Sigmoid colon (tissue), 4 donors: ENCODE measurements around the gene SOX10.

Experiments used
- CTCF ChIP-seq, 4 experiments: fragments of 450-650 bp in 3 of 4; fragments of 200-600 bp in 1 of 4; IDR thresholded peaks; one replicate each; pipeline ENCODE4 v1.5.1; 2016 to 2019; ENCODE audit warnings: antibody characterized with exemption in 4 of 4, mild to moderate bottlenecking in 3 of 4, moderate library complexity in 2 of 4
- POLR2A ChIP-seq, 2 donors: fragments of 450-650 bp; IDR thresholded peaks; one replicate each; pipeline ENCODE4 v1.6.1; 2016; ENCODE audit warnings: antibody characterized with exemption in 2 of 2, mild to moderate bottlenecking in 2 of 2, moderate library complexity in 2 of 2
- POLR2AphosphoS5 ChIP-seq, 4 donors: sonication (generic); formaldehyde crosslinking; IDR thresholded peaks; one replicate each; pipeline ENCODE4 v1.6.1; 2017; ENCODE audit warnings: antibody characterized with exemption in 4 of 4

- TF ChIP-seq CTCF (IDR thresholded peaks at IDR 0.05): no peak
- TF ChIP-seq POLR2AphosphoS5 (IDR thresholded peaks at IDR 0.05): no peak
- no peak for TF ChIP-seq POLR2A (IDR thresholded peaks at IDR 0.05)
Observed at GRCh38 chr22:38007330-38007902, 23.1 kb upstream of the SOX10 start.
